Astrocyte of the cerebellum (primary cell): ENCODE measurements around the gene PDE2A.

Experiments
- DNase-seq: peaks from one replicate; pipeline ENCODE4 v3.0.0-alpha.2; 2011; ENCODE audit warnings: low read depth
- H3K4me3 ChIP-seq: 2 replicates; pipeline ENCODE4 v1.5.1; 2011; ENCODE audit warnings: mild to moderate bottlenecking, low read depth, low read length, moderate library complexity
- CTCF ChIP-seq: IDR thresholded peaks from 2 replicates; pipeline ENCODE4 v1.5.1; 2012; ENCODE audit warnings: low read length, low read depth, moderate library complexity, mild to moderate bottlenecking; ENCODE audit errors: missing control alignments
- in situ Hi-C: cut with HindIII; loops from 2 replicates; pipeline ENCODE4 v1.10.0; 2017; ENCODE audit warnings: low sequenced_read_pairs

Gene PDE2A

DNA sequence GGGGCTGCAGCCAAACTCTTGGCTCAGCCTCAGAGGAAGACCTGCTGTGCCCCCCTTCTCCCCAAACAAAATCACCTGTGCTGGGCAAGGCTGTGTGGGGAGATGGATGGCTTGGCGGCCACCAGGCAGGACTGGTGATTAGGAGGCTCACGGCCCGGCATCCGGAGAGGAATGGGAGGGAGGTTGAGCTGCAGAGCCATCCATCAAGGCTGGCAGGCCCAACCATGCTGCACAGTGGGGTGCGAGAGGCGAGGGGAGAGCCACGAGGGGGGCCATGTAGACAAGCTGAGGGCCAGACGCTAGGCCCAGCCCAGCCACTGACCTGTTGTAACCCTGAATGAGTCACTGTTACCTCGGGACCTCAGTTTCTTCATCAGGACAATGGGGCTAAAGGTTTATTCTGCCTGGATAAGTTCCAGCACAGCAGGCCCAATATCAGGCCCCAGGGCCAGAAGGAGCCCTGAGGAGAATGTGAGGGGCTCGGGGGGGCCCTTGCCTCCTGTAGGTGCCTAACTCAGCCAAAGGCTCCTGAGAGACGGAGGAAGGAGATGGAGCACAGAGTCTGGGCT, 18.2 kb downstream of the PDE2A start:
- in situ Hi-C loops, result loop anchor here (5.0 to 10.0 kb wide), 2 partner anchors 111 to 209 kb away; no protein-coding TSS in a partner anchor
- H3K4me3 ChIP-seq, result no peak overlapping the region
- no peak for TF ChIP-seq CTCF
- DNase-seq, result no peak

- DNase-seq, result no peak
- no peak overlapping the region for H3K4me3 ChIP-seq
- in situ Hi-C loops, result loop anchor here (5.0 to 10.0 kb wide), 2 partner anchors 110 to 208 kb away; no protein-coding TSS in a partner anchor
- TF ChIP-seq CTCF, result no peak
Measured at GRCh38 chr11:72655014-72655413, 19.2 kb downstream of the PDE2A start.

DNA sequence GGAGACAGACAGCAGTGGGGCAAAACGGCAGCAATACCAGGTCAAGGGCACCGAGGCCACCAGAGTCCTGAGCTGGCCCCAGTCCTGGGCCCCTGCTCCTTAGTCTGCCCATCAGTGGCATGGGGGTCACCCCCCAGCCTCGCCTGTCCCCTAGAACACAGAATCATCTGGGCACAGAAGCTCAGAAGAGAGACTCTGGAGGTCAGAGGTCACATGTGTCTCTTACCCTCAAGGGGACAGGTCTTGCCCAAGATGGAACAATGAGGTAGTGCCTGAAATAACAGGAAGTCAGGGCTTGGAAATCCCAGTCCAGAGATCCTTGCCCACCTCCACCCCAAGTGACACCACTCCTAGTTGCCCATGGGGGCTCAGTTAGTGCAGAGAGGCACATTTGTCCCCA, 20.6 kb downstream of the PDE2A start:
- no peak for TF ChIP-seq CTCF
- no peak overlapping the region for H3K4me3 ChIP-seq
- in situ Hi-C loops, result loop anchor here (10.0 kb wide), 1 partner anchor 109 kb away; no protein-coding TSS in a partner anchor
- no peak for DNase-seq

GRCh38 chr11:72652873-72653630, 21.2 kb downstream of the PDE2A start:
- no peak overlapping the region for H3K4me3 ChIP-seq
- TF ChIP-seq CTCF, result no peak
- in situ Hi-C loops, result loop anchor here (10.0 kb wide), 1 partner anchor 108 kb away; no protein-coding TSS in a partner anchor
- no peak for DNase-seq

DNA sequence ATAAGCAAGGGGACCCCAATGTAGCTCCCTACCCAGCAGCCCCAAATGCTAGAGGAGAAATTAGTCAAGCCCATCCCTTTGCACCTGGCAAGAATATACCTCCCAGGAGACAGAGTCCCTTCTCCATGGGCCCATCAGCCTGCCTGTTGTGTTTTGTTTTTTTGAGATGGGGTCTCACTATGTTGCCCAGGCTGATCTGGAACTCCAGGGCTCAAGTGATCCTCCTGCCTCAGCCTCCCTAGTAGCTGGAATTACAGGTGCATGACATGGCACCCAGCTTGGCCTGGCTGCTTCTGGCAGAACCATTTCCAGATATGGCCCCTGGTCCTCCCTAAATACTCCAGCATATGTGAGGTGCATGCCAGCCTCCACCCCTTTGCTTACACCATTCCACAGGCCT, 22.1 kb downstream of the PDE2A start:
- H3K4me3 ChIP-seq, result no peak overlapping the region
- in situ Hi-C loops, result loop anchor here (10.0 kb wide), 1 partner anchor 107 kb away; no protein-coding TSS in a partner anchor
- no peak for TF ChIP-seq CTCF
- no peak for DNase-seq

GRCh38 chr11:72649215-72649976, 24.8 kb downstream of the PDE2A start:
- TF ChIP-seq CTCF, result no peak
- H3K4me3 ChIP-seq, result no peak overlapping the region
- in situ Hi-C loops, result no loop called here
- DNase-seq, result no peak
